B cell (primary cell): ENCODE data around the gene PLCB4.

Source experiments
- EZH2 ChIP-seq: IDR thresholded peaks from 2 replicates; pipeline ENCODE4 v1.6.1; 2012; ENCODE audit warnings: borderline replicate concordance, low read depth, mild to moderate bottlenecking, moderate library complexity, low read length; ENCODE audit not compliant: insufficient read depth, poor library complexity, severe bottlenecking
- TF ChIP-seq, protein P1 (sequence below): fragments of 200-600 bp; IDR thresholded peaks from one replicate; pipeline ENCODE4 v1.8.0; 2022; ENCODE audit warnings: antibody characterized with exemption, mild to moderate bottlenecking

DNA sequence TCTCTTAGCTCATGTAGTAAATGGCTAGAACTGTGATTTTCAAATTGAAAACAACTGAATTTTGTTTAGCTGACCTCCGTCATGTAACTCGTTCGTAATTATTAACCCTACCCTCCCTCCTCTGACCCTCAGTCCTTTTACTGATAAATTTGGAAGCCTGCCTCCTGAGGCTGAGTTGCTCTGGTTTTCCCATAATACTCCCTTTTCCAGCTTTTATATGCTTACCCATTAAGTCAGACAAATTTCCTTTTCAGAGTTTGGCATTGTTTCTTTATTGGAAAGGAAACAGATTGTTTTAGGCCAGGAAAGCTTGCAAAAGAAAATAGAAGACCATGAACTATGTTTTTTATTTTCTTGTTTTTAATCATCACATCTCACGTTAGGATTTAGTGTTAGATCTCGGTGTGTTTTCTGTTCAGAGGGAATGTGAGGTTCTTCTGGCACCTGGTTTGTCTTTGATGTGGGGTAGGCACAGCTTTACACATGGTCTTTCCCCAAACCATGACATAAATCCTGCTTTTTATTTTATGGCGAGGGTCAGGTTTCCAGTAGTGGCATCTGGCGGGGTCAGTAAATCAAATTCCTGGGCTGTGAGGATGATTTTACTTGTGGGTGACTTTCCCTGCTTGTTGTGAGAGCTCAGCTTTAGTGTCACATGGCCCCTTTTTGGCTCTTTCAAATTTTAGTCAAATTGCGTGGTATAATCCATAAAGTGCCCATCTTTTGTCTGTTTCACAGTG is 24.5 kb downstream of the PLCB4 start:
- TF ChIP-seq EZH2, result no peak
- TF ChIP-seq, protein P1, sequence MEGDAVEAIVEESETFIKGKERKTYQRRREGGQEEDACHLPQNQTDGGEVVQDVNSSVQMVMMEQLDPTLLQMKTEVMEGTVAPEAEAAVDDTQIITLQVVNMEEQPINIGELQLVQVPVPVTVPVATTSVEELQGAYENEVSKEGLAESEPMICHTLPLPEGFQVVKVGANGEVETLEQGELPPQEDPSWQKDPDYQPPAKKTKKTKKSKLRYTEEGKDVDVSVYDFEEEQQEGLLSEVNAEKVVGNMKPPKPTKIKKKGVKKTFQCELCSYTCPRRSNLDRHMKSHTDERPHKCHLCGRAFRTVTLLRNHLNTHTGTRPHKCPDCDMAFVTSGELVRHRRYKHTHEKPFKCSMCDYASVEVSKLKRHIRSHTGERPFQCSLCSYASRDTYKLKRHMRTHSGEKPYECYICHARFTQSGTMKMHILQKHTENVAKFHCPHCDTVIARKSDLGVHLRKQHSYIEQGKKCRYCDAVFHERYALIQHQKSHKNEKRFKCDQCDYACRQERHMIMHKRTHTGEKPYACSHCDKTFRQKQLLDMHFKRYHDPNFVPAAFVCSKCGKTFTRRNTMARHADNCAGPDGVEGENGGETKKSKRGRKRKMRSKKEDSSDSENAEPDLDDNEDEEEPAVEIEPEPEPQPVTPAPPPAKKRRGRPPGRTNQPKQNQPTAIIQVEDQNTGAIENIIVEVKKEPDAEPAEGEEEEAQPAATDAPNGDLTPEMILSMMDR, result no peak
